B cell (primary cell): Measurements from ENCODE around the gene YIF1A.

Experiments
- EZH2 ChIP-seq: IDR thresholded peaks from 2 replicates; pipeline ENCODE4 v1.6.1; 2012; ENCODE audit warnings: borderline replicate concordance, low read depth, mild to moderate bottlenecking, moderate library complexity, low read length; ENCODE audit not compliant: insufficient read depth, poor library complexity, severe bottlenecking
- TF ChIP-seq, protein P1 (sequence below): fragments of 200-600 bp; IDR thresholded peaks from one replicate; pipeline ENCODE4 v1.8.0; 2022; ENCODE audit warnings: antibody characterized with exemption, mild to moderate bottlenecking

- TF ChIP-seq, protein P1, sequence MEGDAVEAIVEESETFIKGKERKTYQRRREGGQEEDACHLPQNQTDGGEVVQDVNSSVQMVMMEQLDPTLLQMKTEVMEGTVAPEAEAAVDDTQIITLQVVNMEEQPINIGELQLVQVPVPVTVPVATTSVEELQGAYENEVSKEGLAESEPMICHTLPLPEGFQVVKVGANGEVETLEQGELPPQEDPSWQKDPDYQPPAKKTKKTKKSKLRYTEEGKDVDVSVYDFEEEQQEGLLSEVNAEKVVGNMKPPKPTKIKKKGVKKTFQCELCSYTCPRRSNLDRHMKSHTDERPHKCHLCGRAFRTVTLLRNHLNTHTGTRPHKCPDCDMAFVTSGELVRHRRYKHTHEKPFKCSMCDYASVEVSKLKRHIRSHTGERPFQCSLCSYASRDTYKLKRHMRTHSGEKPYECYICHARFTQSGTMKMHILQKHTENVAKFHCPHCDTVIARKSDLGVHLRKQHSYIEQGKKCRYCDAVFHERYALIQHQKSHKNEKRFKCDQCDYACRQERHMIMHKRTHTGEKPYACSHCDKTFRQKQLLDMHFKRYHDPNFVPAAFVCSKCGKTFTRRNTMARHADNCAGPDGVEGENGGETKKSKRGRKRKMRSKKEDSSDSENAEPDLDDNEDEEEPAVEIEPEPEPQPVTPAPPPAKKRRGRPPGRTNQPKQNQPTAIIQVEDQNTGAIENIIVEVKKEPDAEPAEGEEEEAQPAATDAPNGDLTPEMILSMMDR, result no peak
- no peak for TF ChIP-seq EZH2
Observed at GRCh38 chr11:66251809-66252208, 37.1 kb downstream of the YIF1A start.
